T-helper 22 cell (primary cell): ENCODE results near the gene MICU2.
"Not testable (repeated sequence)": the region's sequence is repeated elsewhere in the genome, so short reads cannot be mapped to it uniquely, and the experiment has no call there.

ENCODE experiments used
- DNase-seq: peaks from one replicate; pipeline ENCODE4 v3.0.0-alpha.2; 2020; ENCODE audit warnings: low read depth

Gene MICU2

GRCh38 chr13:21594715-21595545, 9.0 kb downstream of the MICU2 start:
- DNase-seq = no peak

GRCh38 chr13:21590665-21591456, 13.1 kb downstream of the MICU2 start:
- DNase-seq = not testable (repeated sequence)

GRCh38 chr13:21590231-21590630, 13.7 kb downstream of the MICU2 start:
- DNase-seq = no peak

- not testable (repeated sequence) for DNase-seq
Observed at GRCh38 chr13:21589510-21589909, 14.5 kb downstream of the MICU2 start.

GRCh38 chr13:21588411-21588810, 15.6 kb downstream of the MICU2 start:
- not testable (repeated sequence) for DNase-seq

GRCh38 chr13:21584973-21585592, 18.9 kb downstream of the MICU2 start:
- no peak for DNase-seq

GRCh38 chr13:21583478-21583877, 20.5 kb downstream of the MICU2 start:
- no peak for DNase-seq

- DNase-seq = no peak
Observed at GRCh38 chr13:21580736-21581135, 23.2 kb downstream of the MICU2 start.

GRCh38 chr13:21579754-21580316, 24.1 kb downstream of the MICU2 start:
- no peak for DNase-seq

- no peak for DNase-seq
Observed at GRCh38 chr13:21578748-21579147, 25.2 kb downstream of the MICU2 start.

GRCh38 chr13:21576426-21576825, 27.5 kb downstream of the MICU2 start:
- no peak for DNase-seq

GRCh38 chr13:21573920-21574712, 29.9 kb downstream of the MICU2 start:
- no peak for DNase-seq

GRCh38 chr13:21569686-21570085, 34.3 kb downstream of the MICU2 start:
- no peak for DNase-seq

- no peak for DNase-seq
Observed at GRCh38 chr13:21568854-21569253, 35.1 kb downstream of the MICU2 start.

GRCh38 chr13:21567714-21568113, 36.3 kb downstream of the MICU2 start:
- no peak for DNase-seq

- DNase-seq = no peak
Observed at GRCh38 chr13:21557995-21558394, 46.0 kb downstream of the MICU2 start.

- DNase-seq = no peak
Observed at GRCh38 chr13:21556051-21556450, 47.9 kb downstream of the MICU2 start.

- DNase-seq = not testable (repeated sequence)
Observed at GRCh38 chr13:21553261-21553660, 50.7 kb downstream of the MICU2 start.

- DNase-seq = no peak
Observed at GRCh38 chr13:21550918-21551317, 53.1 kb downstream of the MICU2 start.

- DNase-seq = no peak
Observed at GRCh38 chr13:21549633-21550032, 54.3 kb downstream of the MICU2 start.

GRCh38 chr13:21548577-21548976, 55.4 kb downstream of the MICU2 start:
- no peak for DNase-seq

GRCh38 chr13:21546372-21546771, 57.6 kb downstream of the MICU2 start:
- no peak for DNase-seq
